Epithelial cell of umbilical artery (primary cell): ENCODE results near the gene KIZ. TPM values are rescaled to one million over a fixed set of nuclear protein-coding genes. Genes with fewer than 3 reads are reported as not detected.

Experiments used
- total RNA-seq: library from RNA; depleted of rRNA; stranded (reverse); fragments of >200 nt; gene quantifications from 2 replicates; pipeline ENCODE4 v1.2.3, GENCODE V29; 2014

The KIZ gene
- total RNA-seq: 5.6 and 6.8 TPM in 2 replicates

GRCh38 chr20:21125849-21126580, at the start of gene KIZ:
Gene KIZ (plus strand): TSS chr20:21126082. CDS start chr20:21126116, 34 bp downstream.

DNA sequence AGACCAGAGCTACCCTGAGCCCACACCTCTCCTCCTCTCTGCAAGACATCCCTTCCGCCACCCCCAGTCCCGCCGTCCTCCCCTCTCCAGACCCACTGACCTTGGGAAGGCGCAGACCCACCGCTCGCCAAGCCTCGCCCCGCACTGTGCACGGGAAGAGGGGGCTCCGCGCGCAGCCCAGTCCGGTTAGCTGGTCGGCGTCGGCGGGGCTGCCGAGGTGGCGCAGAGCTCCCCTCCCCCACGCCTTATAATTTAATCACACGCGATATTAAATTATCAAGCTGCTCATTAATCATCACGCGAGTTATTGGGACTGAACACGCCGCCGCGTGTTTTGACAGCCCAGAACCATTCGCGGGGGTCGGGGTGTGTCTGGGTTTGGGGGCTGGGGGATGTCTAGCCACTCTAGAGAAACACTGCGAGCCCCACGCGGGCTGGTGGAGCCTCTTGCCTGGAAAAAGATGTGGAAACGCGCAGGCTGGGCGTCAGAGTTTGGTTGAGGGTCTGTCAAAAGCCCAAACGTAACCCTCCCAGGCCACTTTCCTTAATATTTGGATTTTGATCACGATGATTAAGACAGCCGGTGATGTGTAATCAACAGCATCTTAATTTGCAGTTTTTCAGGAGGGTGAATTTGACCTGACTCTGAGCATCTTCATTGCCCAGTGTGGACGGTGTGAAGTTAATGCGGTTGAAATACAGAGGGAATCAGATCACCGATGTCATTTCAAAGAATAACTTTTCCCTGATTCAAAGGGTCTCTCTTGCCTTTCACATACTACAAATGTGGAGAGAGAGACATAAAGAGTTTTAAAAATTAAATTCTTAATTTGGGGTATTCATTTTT, 19.5 kb upstream of the KIZ start, which contains the start of gene LINC00237:
Gene LINC00237, minus strand, starts transcription at position 188 of the 847 bp plus-strand sequence.

Other genes with a start within 250 kb of the KIZ start
- not detected in 2 replicates for gene LINC00237, start 19.7 kb upstream of the KIZ start, total RNA-seq
- gene XRN2, start 177.2 kb downstream of the KIZ start, total RNA-seq: 106 and 109 TPM in 2 replicates